Measurements from ENCODE around the gene CDKAL1. TPM values are rescaled to one million over a fixed set of nuclear protein-coding genes. Genes with fewer than 3 reads are reported as not detected.

CDKAL1 gene
- total RNA-seq, 1 donor from 2014 or later = 9.6 TPM

DNA sequence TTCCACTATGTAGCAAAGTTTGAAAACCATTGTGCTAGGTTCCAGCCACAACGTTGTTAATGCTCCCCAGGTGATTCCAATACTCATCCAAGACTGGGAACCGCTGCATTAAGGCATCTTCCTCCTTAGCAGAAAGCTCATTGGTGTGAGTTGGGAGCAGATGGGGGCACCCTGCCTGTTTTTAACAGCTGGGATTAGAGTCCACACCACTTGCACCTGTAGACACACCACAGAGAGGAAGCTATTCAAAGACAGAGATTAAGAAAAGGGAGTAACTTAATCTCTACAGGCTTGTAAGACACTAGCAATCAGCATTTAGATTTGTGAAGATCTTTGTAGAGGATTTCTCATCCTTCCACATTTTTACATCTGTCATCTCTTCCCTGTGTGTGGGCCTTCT, 725.4 kb downstream of the CDKAL1 start:
- H3K9me3 Mint-ChIP-seq (ENCODE audit: low read depth) = no peaks in the 10 kb centered on the region
- H3K27me3 Mint-ChIP-seq (ENCODE audit: low read depth) = no peaks in the 10 kb centered on the region
- no peak overlapping the region for H3K4me3 Mint-ChIP-seq (ENCODE audit: unreplicated experiment)
- no peak for DNase-seq (ENCODE audit: low spot score)
- H3K36me3 Mint-ChIP-seq (ENCODE audit: low read depth) = no peaks in the 10 kb centered on the region
- TF ChIP-seq, protein P1, sequence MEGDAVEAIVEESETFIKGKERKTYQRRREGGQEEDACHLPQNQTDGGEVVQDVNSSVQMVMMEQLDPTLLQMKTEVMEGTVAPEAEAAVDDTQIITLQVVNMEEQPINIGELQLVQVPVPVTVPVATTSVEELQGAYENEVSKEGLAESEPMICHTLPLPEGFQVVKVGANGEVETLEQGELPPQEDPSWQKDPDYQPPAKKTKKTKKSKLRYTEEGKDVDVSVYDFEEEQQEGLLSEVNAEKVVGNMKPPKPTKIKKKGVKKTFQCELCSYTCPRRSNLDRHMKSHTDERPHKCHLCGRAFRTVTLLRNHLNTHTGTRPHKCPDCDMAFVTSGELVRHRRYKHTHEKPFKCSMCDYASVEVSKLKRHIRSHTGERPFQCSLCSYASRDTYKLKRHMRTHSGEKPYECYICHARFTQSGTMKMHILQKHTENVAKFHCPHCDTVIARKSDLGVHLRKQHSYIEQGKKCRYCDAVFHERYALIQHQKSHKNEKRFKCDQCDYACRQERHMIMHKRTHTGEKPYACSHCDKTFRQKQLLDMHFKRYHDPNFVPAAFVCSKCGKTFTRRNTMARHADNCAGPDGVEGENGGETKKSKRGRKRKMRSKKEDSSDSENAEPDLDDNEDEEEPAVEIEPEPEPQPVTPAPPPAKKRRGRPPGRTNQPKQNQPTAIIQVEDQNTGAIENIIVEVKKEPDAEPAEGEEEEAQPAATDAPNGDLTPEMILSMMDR (IDR thresholded peaks at IDR 0.05) = no peak
- no peak overlapping the region for H3K27ac Mint-ChIP-seq (ENCODE audit: unreplicated experiment)
- no peaks in the 10 kb centered on the region for H3K4me1 Mint-ChIP-seq (ENCODE audit: low read depth)

DNA sequence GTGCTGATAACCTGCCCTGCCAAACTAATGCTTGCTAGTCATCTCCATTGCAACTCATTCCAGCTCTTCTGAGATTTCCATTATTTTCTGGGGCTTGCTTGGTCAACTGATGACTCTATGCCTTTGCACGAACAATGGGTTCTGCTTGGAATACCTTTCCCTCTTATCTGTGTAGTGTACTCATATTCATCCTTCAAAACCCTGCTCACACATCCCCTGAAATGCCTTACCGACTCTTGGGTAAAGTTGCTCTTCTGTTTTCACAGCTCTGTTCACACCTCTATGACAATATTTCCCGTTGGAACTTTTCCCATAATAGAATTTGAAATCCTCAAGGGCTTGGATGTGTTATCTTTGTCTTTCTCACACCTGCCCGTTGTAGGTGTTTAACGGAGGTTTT, 728.2 kb downstream of the CDKAL1 start:
- DNase-seq (ENCODE audit: low spot score) = no peak
- Mint-ChIP-seq H3K4me3 (ENCODE audit: unreplicated experiment) (no peak overlapping the region), H3K4me1 (ENCODE audit: low read depth) (no peaks in the 10 kb centered on the region), H3K27ac (ENCODE audit: unreplicated experiment) (no peak overlapping the region), H3K9me3 (ENCODE audit: low read depth) (no peaks in the 10 kb centered on the region), H3K36me3 (ENCODE audit: low read depth) (no peaks in the 10 kb centered on the region), H3K27me3 (ENCODE audit: low read depth) (no peaks in the 10 kb centered on the region)
- TF ChIP-seq, protein P1 (IDR thresholded peaks at IDR 0.05) = no peak

DNA sequence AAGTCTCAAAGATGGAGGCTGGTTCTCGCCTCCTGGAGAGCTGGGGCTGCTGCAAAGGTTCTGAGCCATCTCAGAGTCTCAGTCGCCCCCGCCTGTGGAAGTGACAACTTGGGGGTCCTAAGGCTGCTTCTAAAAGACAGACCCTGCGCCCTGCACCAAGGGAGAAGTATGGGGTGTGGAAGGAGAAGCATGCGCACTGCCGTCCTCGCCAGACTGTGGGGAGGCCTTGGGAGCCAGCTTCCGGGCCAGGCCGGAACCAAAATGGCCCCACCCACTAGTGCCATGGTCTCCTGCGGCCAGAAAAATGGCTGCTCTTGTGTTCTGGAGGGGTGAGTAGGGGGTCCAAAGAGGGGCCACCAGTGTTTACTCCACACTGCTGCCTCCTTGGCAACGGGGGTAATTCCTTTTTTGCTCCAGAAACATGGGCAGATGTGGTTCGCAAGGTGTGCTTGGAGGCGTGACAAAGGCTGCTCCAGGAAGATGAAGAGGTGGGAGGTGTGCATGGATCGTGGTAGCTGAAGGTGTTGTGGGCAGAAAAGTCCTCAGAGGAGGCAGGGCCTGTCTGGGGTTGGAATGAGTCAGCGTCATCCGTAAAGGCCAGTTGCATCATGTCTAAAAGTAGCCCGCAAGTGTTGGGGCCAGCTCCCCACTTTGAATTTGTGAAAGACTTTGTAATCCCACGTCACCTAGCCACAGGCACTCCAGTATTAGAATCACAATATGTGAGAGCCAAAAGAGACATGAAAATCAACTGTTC, 729.5 kb downstream of the CDKAL1 start:
- no peak overlapping the region for H3K27ac Mint-ChIP-seq (ENCODE audit: unreplicated experiment)
- H3K4me3 Mint-ChIP-seq (ENCODE audit: unreplicated experiment) = no peak overlapping the region
- no peak for DNase-seq (ENCODE audit: low spot score)
- no peaks in the 10 kb centered on the region for H3K4me1 Mint-ChIP-seq (ENCODE audit: low read depth)
- H3K36me3 Mint-ChIP-seq (ENCODE audit: low read depth) = no peaks in the 10 kb centered on the region
- no peaks in the 10 kb centered on the region for H3K9me3 Mint-ChIP-seq (ENCODE audit: low read depth)
- TF ChIP-seq, protein P1 (IDR thresholded peaks at IDR 0.05) = no peak
- H3K27me3 Mint-ChIP-seq (ENCODE audit: low read depth) = no peaks in the 10 kb centered on the region

GRCh38 chr6:21264288-21265033, 730.2 kb downstream of the CDKAL1 start:
- Mint-ChIP-seq H3K4me1 (ENCODE audit: low read depth) (no peaks in the 10 kb centered on the region), H3K36me3 (ENCODE audit: low read depth) (no peaks in the 10 kb centered on the region), H3K9me3 (ENCODE audit: low read depth) (no peaks in the 10 kb centered on the region), H3K27me3 (ENCODE audit: low read depth) (no peaks in the 10 kb centered on the region), H3K27ac (ENCODE audit: unreplicated experiment) (no peak overlapping the region), H3K4me3 (ENCODE audit: unreplicated experiment) (no peak overlapping the region)
- no peak for DNase-seq (ENCODE audit: low spot score)
- TF ChIP-seq, protein P1 (IDR thresholded peaks at IDR 0.05) = no peak

GRCh38 chr6:21265034-21265729, 730.9 kb downstream of the CDKAL1 start:
- Mint-ChIP-seq H3K27me3 (ENCODE audit: low read depth) (no peaks in the 10 kb centered on the region), H3K9me3 (ENCODE audit: low read depth) (no peaks in the 10 kb centered on the region), H3K36me3 (ENCODE audit: low read depth) (no peaks in the 10 kb centered on the region), H3K27ac (ENCODE audit: unreplicated experiment) (no peak overlapping the region), H3K4me1 (ENCODE audit: low read depth) (no peaks in the 10 kb centered on the region), H3K4me3 (ENCODE audit: unreplicated experiment) (no peak overlapping the region)
- TF ChIP-seq, protein P1 (IDR thresholded peaks at IDR 0.05) = no peak
- no peak for DNase-seq (ENCODE audit: low spot score)
